HG02571 (cell line): ENCODE measurements around the gene AMBRA1.

Experiments
- ATAC-seq: cut with Tn5 transposase; IDR thresholded peaks from one replicate; pipeline ENCODE4 v1.9.1; 2021; ENCODE audit warnings: mild to moderate bottlenecking, moderate library complexity; ENCODE audit not compliant: unreplicated experiment

AMBRA1 gene

DNA sequence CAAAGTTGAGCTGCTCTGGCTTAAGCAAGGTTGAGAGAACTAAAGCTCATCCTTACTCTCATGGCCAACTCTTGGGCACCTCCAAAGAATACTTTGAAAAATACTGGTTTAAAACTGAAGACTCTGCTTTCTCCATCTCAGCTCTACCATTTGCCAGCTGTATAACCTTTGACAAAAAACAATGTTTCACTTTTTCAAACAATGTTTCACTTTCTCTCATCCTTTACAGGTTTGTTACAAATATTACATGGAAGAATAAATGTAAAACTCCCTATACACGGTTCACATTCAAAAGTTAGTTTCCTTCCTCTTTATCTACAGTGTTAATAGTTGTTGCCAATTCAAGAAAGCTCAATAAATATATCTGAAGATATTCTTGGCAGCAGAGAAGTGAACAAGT lies 19.2 kb downstream of the AMBRA1 start:
- ATAC-seq: no peak

GRCh38 chr11:46570790-46571398 lies 22.9 kb downstream of the AMBRA1 start:
- ATAC-seq: no peak

- no peak for ATAC-seq
Measured at GRCh38 chr11:46565232-46565840, 28.5 kb downstream of the AMBRA1 start.

DNA sequence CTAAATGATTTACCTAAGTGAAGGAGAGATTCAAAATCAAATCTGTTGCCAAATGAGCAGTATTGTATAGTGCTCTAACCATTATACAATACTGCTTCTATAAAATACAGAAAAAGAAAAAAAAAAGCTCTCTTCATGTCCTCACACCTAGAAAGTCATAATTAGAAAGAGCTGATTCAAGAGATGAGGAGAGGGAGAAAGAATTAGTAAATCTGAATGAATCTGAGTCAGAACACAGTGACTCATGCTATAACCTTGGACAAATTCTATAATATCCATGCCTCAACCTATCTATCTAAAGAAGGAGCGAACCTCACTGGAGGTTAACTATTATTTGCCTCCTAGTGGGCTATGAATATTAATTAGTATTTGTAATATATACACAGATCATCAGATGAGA lies 29.4 kb downstream of the AMBRA1 start:
- no peak for ATAC-seq

- ATAC-seq: no peak
Measured at GRCh38 chr11:46562527-46562926, 31.3 kb downstream of the AMBRA1 start.

- no peak for ATAC-seq
Measured at GRCh38 chr11:46560300-46560991, 33.4 kb downstream of the AMBRA1 start.

- ATAC-seq: no peak
Measured at GRCh38 chr11:46559815-46560214, 34.0 kb downstream of the AMBRA1 start.

DNA sequence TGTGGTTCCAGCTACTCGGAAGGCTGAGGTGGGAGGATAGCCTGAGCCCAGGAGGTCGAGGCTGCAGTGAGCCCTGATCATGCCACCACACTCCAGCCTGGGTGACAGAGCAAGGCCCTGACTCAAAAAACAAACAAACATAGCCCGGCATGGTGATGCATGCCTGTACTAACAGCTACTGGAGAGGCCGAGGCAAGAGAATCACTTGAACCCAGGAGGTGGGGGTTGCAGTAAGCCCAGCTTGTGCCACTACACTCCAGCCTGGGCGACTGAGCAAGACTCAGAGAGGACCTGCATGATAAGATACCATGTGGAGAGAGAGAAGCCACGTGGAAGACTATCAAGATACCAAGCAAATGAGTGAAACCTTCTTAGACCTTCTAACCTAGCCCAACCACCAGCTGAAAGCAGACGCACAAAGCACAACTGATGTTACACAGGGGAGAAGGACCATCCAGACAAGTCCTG lies 36.1 kb downstream of the AMBRA1 start:
- no peak for ATAC-seq

DNA sequence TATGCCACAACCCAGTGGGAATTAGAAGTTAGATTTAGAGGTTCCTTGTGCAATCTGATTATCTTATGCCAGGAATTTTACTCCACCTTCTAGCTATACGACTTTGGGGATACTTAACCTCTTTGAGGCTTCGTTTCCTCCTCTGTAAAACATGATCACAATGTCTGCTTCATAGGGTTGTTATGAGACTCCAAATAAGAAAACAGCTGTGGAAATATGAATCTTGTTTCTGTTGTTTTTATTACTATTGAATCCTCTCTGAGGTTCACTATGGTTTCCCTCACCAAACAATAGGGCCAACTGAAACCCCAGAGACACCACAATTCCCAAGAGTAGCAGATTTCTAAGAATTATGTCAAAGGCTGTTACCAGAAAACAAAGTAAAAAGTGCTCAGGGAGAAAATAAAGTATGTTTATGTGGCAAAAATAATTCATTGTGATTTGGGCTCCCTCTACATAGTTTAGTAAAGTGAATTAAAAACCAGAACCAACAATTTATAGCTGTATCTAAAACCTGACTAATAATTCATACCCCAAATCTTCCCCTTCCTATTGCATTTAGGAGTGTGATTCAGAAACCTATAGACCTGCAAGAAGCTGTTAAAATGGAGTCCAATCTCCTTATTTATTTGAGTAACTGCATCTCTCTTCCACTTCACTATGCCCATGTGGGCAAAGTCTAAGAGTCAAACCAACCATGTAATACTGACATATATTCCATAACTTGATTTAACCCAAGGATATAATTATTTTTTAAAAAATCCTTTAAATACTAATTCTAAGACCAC lies 38.4 kb downstream of the AMBRA1 start:
- ATAC-seq: no peak

- no peak for ATAC-seq
Measured at GRCh38 chr11:46554213-46555147, 39.3 kb downstream of the AMBRA1 start.

GRCh38 chr11:46553814-46554212 lies 40.0 kb downstream of the AMBRA1 start:
- no peak for ATAC-seq

GRCh38 chr11:46551261-46551660 lies 42.6 kb downstream of the AMBRA1 start:
- no peak for ATAC-seq

GRCh38 chr11:46547579-46547978 lies 46.2 kb downstream of the AMBRA1 start:
- no peak for ATAC-seq

- no peak for ATAC-seq
Measured at GRCh38 chr11:46543564-46543963, 50.3 kb downstream of the AMBRA1 start.

- no peak for ATAC-seq
Measured at GRCh38 chr11:46541593-46542371, 52.0 kb downstream of the AMBRA1 start.

- ATAC-seq: no peak
Measured at GRCh38 chr11:46540807-46541206, 53.0 kb downstream of the AMBRA1 start.

- ATAC-seq: no peak
Measured at GRCh38 chr11:46537537-46538295, 56.1 kb downstream of the AMBRA1 start.

GRCh38 chr11:46537121-46537520 lies 56.7 kb downstream of the AMBRA1 start:
- no peak for ATAC-seq

GRCh38 chr11:46535688-46536087 lies 58.1 kb downstream of the AMBRA1 start:
- ATAC-seq: no peak
